ENCODE data around the gene MYNN.

The MYNN gene

DNA sequence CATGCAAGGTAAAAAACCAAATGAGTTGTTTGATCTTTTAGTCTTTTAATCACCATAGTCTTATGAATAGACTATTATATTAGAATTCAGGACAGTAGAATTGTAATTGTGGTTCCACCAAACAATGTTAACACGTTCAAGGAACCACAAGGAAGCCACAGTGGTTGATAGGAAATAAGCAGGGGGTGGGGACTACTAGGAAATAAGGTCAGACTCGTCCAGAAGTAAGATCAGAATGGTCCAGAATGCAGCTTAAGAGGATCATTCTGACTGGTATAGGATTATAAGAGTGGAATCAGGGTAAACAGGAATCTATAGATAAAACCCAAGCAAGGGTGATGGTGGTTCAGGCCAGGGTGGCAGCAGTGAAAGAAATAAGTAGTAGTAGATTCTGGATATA lies 7.5 kb downstream of the MYNN start:
- no peak for DNase-seq

DNA sequence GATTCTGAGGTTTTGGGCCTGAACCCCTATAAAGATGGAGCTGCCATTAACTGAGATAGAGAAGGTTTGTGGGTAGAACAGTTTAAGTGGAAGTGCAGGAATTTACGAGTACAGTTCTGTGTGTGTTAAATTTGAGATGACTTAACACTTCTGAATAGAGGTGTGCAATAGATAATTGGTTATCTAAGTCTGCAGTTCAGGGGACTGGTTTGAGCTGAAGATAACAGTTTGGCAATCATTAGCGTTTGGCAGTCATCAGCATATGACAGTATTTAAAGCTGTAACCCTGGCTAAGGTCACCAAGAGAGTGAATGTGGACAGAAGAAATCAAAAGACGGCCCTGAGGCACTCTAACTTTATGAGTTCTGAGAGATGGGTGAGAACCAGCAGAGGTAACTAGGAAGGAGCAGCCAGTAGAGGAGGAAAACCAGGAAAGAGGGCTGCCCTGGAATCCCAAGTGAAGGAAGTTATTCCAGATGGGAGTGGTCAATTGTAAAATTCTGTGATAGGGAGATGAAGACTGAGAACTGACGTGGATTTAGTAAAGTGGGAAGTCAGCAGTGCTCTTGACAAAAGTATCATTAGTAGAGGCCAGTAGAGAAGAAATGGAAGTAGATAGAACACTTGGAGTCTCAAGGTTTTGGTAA lies 8.1 kb downstream of the MYNN start:
- no peak for DNase-seq

DNA sequence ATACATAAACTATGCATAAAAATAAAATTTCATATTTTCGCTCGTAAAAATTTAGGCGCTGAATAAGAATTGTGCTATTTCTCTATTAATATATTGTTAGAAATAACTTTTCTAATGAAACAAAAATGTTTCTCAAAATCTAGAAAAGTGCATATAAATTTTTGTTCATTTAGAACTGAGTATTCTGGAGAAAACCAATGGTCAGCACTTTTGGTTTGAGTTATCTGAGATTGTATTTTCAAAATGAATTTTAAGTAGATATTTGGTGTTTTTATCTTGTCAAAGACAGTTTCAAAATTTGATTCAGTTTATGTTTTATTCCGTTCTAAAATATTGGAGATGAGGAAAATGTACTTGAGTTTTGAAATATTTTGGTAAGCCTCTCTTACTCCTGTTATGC lies 13.9 kb downstream of the MYNN start:
- DNase-seq: no peak

DNA sequence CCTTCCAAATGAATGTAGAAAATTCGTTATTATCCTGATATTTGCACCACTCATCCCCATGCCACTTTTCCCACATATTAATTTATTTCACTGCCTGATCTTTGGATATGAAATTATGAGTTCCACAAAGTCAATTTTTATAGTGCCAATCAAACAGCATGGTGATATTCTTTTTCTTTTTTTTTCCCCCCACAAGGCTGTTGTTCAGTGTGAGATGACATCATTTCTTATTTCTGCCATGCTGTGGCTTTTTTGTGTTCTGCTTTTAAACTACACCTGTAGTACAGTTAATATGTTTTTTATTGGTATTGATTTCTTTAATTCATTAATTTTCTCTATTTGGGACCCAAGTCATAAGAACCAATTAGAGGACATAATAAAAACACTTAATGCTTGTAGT lies 14.6 kb downstream of the MYNN start:
- no peak for DNase-seq

DNA sequence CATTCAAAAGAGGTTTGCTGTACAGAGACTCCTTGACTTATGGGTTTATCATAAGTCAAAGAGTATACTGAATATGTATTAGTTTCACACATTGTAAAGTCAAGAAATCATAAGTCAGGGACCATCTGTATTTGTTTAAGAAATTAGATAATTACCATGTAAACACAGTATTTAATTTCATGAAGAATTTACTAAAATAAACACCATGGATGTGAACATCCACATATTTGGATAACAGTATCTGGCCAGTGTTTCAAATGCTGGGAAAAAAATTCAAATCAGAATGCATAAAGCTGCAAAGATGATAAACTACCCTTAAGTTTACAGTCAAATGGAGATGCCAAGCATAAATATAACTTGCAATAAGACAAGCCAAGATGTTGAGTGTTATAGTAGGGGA lies 17.0 kb downstream of the MYNN start:
- no peak for DNase-seq

DNA sequence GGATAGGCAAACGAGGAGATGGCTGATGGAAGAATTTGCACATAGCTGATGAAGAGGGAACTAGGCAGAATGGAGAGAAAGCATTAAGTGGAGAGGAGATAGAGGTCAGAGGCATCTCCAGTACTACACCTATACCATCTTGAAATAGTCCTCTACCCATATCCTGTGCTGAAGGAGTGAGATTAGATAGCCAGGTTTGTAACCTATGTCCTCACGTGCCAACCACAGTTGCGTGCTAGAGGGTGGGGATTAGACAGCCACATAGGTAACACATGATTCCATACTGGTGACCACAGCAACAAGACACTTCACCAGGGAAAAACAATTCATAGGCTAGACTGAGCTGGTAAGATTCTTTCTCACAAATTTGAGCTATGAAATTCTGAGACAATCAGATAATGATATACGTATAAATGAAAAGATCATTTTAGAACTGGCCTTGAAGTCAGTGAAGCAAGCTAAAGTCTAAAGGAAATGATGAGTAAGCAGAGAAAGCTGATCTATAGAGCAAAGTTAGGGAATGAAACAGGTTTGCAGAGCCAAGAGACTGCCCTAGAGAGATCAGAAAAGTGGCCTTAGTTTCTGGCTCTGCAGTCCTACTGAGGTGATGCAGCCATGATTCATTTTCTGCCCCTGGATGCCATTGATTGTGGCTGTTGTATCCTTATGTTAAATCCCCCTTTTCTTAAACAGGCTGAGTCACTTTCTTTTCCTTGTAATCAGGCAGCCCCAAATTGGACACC lies 17.7 kb downstream of the MYNN start:
- no peak for DNase-seq

DNA sequence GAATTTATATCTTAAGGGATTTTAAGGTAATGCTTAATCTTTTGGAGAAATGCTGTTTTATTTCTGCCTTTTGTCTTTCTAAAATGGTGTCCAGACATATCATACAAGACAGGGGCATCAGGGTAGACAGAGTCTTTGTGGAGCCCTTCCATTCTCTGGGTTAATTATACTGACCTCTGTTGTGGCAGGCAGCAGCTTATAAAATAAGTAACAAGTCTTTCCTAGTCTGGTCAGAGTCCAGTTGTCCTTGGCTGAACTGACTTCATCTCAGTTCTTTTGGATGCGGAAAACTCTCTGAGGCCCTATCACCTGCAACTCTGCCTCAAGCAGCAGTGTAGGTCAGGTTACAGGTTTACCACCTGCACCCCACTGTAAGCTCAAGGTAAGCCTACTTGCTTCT lies 19.2 kb downstream of the MYNN start:
- DNase-seq: no peak

DNA sequence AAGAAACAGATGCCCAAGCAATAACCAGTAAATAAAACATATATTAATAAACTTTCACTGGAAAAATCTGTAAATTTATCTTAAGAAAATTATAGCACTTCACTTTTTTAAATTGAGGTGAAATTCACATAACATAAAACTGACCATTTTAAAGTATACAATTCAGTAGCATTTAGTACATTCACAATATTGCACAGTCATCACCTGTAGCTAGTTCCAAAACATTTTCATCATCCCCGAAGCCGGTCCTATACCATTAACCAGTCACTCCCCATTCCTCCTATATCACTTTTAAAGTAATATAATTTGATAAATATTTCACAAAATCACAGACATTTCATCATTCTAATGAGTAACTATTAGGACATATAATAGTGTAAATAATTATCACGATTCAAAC lies 31.5 kb downstream of the MYNN start:
- DNase-seq: no peak

DNA sequence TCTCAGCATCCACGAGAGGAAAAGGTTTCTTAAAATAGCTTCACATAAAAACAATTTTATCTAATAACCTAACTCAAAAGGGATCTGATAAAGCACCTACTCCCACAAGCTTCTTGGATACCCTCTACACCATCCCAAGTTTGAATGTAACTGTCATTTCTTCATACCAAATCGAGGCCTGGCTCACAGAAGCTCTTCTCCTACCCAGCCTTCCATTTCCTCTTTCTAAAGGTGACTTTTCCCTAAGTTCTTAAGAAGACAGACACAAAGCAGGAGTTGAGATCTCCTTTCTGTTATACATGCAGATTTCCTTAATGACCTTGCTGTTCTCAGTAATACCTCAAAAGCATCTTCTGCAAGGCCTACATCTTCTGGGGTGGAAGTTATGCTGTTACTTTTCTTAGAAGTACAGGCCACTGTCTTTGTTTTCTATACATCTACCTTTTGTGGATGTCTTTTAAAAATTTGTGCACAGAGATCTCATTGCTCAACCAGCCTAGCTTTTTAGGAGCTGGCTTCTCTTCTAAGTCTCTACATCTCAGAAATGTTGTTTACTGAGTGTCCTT lies 36.1 kb downstream of the MYNN start:
- DNase-seq: no peak

DNA sequence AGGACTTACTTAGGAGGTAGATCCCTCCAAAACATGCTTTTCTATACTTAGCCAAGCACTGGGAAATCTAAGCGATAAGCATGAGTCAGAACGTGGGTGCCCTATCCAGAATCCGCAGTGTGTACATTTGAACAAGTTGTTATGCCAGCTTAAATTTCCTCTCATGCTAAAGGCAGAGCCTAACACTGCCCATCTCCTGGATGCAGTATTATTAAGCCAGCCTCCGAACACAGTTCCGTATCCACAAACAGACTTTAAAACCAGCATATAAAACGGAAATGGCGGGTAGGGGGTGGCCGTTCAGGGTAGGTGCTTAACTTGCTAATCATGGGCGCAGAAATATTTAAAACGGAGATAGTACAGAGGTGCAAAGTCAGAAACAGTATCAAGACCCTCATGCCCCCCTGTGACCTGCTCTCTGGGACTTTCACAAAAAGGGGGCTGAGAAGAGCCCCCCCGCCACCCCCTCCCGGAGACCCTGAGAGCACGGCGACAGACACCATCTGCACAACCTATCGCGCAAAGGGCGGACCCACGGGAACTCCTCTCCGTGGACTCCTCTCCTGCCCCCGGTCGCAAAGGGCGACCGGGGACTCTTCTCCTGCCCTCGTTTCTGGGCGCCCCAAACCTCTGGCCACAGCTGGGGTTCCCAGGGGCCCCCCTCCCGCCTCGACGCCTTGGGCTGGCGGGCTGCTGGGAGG lies 38.6 kb downstream of the MYNN start:
- peak; percentile 39 for DNase-seq

DNA sequence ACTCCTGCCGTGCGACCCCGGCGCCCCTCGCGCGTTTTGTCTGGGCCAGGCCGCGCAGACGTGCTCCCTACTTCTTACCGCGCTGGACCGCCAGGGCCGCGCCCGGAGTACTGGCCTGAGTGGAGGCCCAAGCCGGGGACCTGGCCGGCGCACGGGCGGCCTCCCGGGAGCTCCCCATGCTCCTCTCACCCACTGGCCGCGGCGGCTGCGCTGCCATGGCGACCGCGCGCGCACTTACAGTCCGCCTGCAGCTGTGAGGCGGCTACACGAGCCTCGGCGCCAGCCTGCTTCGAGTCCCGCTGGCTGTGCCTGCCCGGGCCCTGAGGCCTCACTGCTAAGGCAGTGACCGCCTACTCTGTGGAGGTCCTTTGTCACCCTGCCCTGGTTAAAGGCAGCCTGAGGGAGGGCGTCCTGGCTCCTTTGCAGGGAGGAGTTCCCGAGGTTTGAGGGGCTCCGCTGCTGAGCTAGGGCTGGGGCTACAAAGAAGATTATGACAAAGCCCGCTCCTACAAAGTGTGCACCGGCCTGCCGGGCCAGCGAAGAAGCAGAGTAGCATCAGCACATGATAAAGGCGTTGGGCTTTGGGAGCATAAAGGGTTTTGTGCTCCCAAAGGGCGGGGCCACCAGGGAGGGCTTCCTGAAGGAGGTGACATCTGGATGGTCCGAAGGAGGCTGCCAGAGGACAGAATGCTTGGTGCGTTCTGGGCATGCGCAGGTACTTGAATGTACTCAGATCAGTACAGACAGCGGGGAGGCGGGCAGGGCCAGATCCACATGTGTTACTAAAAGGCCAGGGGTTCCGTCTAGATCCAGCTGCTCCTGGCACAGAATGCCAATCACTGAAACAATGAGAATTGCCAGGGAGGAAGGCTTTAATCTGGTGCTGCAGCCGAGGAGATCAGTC lies 39.4 kb downstream of the MYNN start, which contains the start of the genes LRRC34 and LRRIQ4:
TSS of gene LRRC34 (minus strand) at position 573 of the 904 bp plus-strand sequence. CDS start at position 217, 356 bp downstream.
TSS of gene LRRIQ4 (plus strand) at position 539 of the 904 bp plus-strand sequence. CDS start 9,052 bp downstream, outside the sequence.
- DNase-seq: peak; percentile 91

DNA sequence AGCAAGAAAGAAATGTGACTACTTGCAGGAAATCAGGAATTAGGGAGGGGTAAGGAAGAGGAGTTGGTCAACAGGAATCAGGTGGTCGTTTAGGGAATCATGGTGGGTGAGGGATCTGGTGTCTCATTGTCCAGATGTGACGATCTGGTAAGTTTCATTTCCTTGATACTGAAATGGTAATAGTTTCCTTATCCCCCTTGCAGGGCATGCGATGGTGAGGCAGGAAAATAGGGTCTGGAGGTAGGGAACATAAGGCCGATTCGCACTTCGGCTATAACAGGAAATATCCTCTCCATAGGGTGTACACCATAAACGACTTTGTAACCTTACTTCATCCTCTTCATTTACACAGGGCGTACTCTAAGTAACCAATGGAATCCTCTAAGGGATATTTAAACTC lies 40.1 kb downstream of the MYNN start:
- no peak for DNase-seq

DNA sequence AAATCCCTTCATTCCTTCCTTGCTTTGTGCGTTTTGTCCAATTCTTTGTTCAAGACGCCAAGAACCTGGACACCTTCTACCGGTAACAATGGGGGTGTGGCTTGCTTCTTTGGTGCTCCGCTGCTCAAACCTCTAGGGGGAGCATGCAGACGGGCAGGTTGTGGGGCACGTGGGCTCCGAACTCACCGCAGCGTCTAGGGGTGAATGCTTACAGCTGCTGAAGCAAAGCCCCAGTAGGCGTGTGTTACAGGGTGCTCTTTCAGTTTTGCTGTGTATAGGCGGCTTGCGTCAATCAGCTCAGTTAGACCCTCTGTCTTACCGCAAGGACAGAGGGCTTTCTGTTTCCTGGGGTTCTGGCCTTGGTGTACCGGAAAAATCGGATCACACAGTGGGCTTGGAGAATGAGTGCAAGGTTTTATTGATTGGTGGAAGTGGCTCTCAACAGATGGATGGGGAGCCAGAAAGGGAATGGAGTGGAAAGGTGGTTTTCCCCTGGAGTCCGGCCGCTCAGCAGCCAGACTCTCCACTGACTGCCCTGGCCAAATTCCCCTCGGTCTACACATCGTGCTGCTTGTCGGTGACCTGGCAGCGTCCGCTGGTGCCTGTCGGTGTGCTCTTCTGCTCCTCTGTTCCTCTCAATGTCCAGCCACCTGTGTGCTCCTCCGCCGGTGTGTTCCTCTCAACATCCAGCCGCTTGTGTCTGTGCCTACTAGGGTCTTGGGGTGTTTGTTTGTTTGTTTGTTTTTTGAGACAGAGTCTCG lies 40.7 kb downstream of the MYNN start:
- peak; percentile 79 for DNase-seq

DNA sequence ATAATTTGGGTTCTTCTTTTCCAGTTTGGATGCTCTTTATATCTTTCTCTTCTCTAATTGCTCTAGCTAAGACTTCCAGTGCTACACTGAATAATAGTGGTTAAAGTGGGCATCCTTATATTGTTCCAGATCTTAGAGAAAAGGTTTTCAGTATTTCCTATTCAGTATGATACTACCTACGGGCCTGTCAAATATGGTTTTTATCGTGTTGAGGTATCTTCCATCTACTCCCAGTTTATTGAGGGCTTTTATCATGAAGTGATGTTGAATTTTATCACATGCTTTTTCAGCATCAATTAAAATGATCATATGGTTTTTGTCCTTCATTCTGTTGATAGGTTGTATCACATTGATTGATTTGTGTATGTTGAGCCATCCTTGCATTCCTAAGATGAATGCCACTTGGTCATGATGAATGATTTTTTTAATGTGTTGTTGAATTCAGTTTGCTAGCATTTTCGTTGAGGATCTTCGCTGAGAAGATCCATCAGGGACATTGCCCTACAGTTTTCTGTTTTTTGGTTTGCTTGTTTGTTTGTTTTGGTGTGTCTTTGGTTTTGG lies 42.5 kb downstream of the MYNN start:
- no peak for DNase-seq

DNA sequence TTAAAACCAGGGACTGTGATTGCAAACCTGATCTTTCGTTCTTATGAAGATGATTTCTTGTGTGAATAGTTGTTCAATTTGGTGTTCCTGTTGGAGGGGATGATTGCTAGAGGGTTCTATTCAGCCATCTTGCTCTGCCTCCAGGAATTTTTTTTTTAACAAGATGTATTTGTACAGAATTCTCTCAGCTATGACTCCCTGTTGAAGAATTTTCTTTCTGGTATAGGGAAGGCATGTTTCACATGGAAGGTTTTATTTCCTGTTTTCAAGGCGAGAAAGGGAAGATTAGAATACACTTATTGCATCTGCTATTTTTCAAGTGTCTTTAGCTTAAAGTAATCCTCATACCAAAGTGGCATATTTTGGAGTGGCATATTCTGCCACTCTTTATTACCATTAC lies 45.1 kb downstream of the MYNN start:
- no peak for DNase-seq

DNA sequence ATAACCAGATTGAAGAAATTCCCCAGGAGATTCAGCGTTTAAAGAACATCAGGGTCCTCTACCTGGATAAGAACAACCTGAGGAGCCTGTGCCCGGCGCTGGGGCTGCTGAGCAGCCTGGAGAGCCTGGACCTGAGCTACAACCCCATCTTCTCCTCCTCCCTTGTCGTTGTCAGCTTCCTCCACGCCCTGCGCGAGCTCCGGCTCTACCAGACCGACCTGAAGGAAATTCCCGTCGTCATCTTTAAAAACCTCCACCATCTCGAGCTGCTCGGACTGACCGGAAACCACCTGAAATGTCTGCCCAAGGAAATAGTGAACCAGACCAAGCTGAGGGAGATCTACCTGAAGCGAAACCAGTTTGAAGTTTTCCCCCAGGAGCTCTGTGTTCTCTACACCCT lies 48.9 kb downstream of the MYNN start:
- DNase-seq: peak; percentile 66

DNA sequence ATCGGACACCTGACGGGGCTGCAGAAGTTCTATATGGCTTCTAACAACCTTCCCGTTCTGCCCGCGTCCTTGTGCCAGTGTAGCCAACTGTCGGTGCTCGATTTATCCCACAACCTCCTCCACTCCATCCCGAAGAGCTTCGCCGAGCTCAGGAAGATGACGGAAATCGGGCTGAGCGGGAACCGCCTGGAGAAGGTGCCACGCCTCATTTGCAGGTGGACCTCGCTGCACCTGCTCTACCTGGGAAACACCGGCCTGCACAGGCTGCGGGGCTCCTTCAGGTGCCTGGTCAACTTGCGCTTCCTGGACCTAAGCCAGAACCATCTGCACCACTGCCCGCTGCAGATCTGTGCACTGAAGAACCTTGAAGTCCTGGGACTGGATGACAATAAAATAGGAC lies 49.3 kb downstream of the MYNN start:
- DNase-seq: peak; percentile 84

DNA sequence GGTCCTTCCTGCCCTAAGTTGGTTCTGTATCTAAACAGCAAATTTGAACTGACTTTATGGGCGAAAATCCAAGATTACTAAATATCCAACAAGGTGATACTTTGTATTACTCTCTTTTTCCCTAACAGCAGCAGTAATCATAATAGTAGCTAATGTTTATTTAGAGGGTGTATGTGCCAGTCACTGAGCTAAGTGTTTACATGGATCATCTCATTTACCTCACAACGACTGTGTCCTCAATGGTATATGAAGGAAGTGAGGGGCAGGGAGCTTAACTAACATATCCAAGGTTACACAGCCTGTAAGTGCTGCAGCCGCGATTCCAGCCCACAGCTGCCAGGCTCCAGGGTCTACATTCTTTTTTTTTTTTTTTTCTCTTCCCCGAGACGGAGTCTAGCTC lies 49.8 kb downstream of the MYNN start:
- DNase-seq: peak; percentile 84

DNA sequence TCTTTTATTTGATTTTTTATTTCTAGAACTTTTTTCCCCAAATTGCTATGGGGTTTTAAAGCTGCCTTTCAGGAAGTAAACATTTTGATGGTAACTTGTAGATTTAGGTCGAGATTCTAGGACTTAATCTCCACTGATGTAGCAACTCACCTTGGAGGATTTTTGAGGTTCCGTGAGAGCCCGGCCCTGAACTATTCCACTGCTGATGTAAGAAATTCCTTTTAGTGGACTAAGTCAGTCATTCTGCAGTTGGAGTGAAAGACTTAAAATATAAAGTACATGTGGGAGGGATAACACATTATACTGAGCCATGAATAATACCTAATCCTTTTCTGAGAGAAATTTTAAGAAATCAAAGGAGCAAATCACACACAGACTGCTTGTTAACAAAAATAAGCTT lies 52.1 kb downstream of the MYNN start:
- no peak for DNase-seq

DNA sequence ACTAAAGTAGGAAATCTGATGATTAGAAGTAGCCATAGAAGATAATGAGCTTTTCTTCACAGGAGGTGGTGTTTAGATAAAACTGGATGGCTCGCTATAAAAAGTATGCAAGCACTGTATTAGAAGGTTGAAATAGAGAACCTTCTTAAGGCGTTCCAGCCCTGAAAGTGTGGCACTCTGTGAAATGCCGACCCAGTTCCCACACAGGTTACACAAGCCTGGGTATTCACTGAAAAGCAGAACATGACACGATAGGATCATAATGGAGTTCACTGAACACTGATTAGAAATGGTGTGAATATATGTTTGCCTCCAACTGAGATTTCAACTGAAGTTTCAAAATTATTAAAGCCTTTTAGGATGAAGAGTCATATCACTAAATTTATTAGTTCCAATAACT lies 54.5 kb downstream of the MYNN start:
- DNase-seq: no peak

DNA sequence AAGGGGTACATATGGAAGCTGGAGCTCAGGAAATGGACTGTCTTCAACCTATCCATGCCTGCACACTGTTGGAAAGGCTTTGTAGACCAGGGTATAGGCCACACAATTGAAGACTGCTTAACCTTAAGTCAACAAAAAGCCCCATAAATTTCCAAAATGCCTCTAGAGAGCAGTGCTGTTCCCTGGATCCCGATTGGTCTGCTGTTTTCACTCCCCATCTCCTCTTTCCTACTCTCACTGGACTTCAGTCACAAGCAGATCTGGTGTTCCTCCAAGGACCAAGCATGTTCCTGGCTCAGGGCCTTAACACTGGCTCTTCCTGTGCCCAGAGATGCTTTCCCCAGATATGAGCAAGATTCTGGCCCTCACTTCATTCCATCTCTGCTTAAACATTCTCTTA lies 62.3 kb downstream of the MYNN start:
- no peak for DNase-seq

Data from NCI-H2029 treated with DMSO at 0.1 percent for 48 hours (cell line).